Activated T-cell treated with anti-CD3 and anti-CD28 coated beads, Interleukin-2, amount 50 U/mL, for 72 hours (primary cell): Measurements from ENCODE around the gene CILP2. TPM values are rescaled to one million over a fixed set of nuclear protein-coding genes. Genes with fewer than 3 reads are reported as not detected.

Experiments used
- ATAC-seq, 2 donors: fragments of 150-1000 bp; cut with Tn5 transposase; replicated peaks in 1 of 2; 2 replicates each; pipeline ENCODE4 v1.10.0; 2021; ENCODE audit warnings: moderate library complexity in 2 of 2, mild to moderate bottlenecking in 1 of 2
- DNase-seq, 2 donors: peaks; one replicate each; pipeline ENCODE4 v3.0.0; 2021 to 2022; ENCODE audit warnings: mixed read lengths in 1 of 2
- H3K27ac Mint-ChIP-seq: one replicate; pipeline ENCODE4 v1.8.0; 2022; ENCODE audit warnings: mild to moderate bottlenecking, moderate library complexity, mixed read lengths
- H3K27me3 Mint-ChIP-seq: one replicate; pipeline ENCODE4 v1.8.0; 2022; ENCODE audit warnings: low read depth, mixed read lengths
- H3K36me3 Mint-ChIP-seq, 2 donors: one replicate each; pipeline ENCODE4 v1.8.0; 2022; ENCODE audit warnings: mixed read lengths in 2 of 2, mild to moderate bottlenecking in 1 of 2; ENCODE audit not compliant: insufficient read depth in 2 of 2
- H3K4me1 Mint-ChIP-seq: one replicate; pipeline ENCODE4 v1.8.0; 2022; ENCODE audit warnings: low read depth, mixed read lengths
- H3K4me3 Mint-ChIP-seq, 2 donors: one replicate each; pipeline ENCODE4 v1.8.0; 2022; ENCODE audit warnings: mild to moderate bottlenecking in 2 of 2, mixed read lengths in 2 of 2, moderate library complexity in 2 of 2
- H3K9me3 Mint-ChIP-seq, 2 donors: one replicate each; pipeline ENCODE4 v1.8.0; 2022; ENCODE audit warnings: mixed read lengths in 2 of 2
- total RNA-seq, 2 donors: library from RNA; stranded (reverse); gene quantifications; one replicate each; pipeline ENCODE4 v1.2.3, GENCODE V29; 2022

CILP2 gene
- total RNA-seq, 2 donors from 2014 or later, result 0.44 to 0.86 TPM

- H3K4me3 Mint-ChIP-seq, result no peak overlapping the region
- no peak for DNase-seq
- no peaks in the 10 kb centered on the region for H3K9me3 Mint-ChIP-seq
- no peaks in the 10 kb centered on the region for H3K27me3 Mint-ChIP-seq
- H3K4me1 Mint-ChIP-seq, result peaks cover 33% of the 10 kb centered on the region
- peaks cover 5 to 11% of the 10 kb centered on the region in 2 donors for H3K36me3 Mint-ChIP-seq
- no peak for ATAC-seq
- H3K27ac Mint-ChIP-seq, result no peak overlapping the region
Measured at GRCh38 chr19:19584356-19584755, 46.3 kb downstream of the CILP2 start.

GRCh38 chr19:19587771-19588170, 49.7 kb downstream of the CILP2 start:
- DNase-seq (no peak), ATAC-seq (no peak)
- H3K36me3 Mint-ChIP-seq, result peaks cover 9 to 11% of the 10 kb centered on the region in 2 donors
- H3K27me3 Mint-ChIP-seq, result no peaks in the 10 kb centered on the region
- peak overlapping the region; percentile 26 for H3K27ac Mint-ChIP-seq
- H3K9me3 Mint-ChIP-seq, result no peaks in the 10 kb centered on the region
- peak overlapping the region; percentile 17 to 31 for H3K4me3 Mint-ChIP-seq
- peaks cover 48% of the 10 kb centered on the region for H3K4me1 Mint-ChIP-seq

GRCh38 chr19:19588546-19588945, 50.5 kb downstream of the CILP2 start:
- Mint-ChIP-seq H3K4me3 (peak overlapping the region; percentile 62 to 64), H3K27me3 (no peaks in the 10 kb centered on the region), H3K9me3 (no peaks in the 10 kb centered on the region), H3K27ac (peak overlapping the region; percentile 94), H3K36me3 (peaks cover 9 to 13% of the 10 kb centered on the region in 2 donors), H3K4me1 (peaks cover 48% of the 10 kb centered on the region)
- DNase-seq, result no peak
- no peak for ATAC-seq

GRCh38 chr19:19591133-19591825, 53.2 kb downstream of the CILP2 start:
- no peaks in the 10 kb centered on the region for H3K27me3 Mint-ChIP-seq
- peak overlapping the region; percentile 75 to 82 for H3K4me3 Mint-ChIP-seq
- H3K27ac Mint-ChIP-seq, result peak overlapping the region; percentile 94
- peaks cover 66% of the 10 kb centered on the region for H3K4me1 Mint-ChIP-seq
- DNase-seq (peak; percentile 77 to 82), ATAC-seq (peak; percentile 90 to 93)
- H3K9me3 Mint-ChIP-seq, result no peaks in the 10 kb centered on the region
- peaks cover 6 to 15% of the 10 kb centered on the region in 2 donors for H3K36me3 Mint-ChIP-seq

- no peak for DNase-seq
- H3K4me1 Mint-ChIP-seq, result peaks cover 80% of the 10 kb centered on the region
- ATAC-seq, result no peak
- no peaks in the 10 kb centered on the region for H3K9me3 Mint-ChIP-seq
- peaks cover 8 to 18% of the 10 kb centered on the region in 2 donors for H3K36me3 Mint-ChIP-seq
- H3K27me3 Mint-ChIP-seq, result no peaks in the 10 kb centered on the region
- no peak overlapping the region for H3K4me3 Mint-ChIP-seq
- H3K27ac Mint-ChIP-seq, result peak overlapping the region; percentile 76
Measured at GRCh38 chr19:19592690-19593089, 54.6 kb downstream of the CILP2 start.

GRCh38 chr19:19594381-19594780, 56.3 kb downstream of the CILP2 start:
- Mint-ChIP-seq H3K27me3 (no peaks in the 10 kb centered on the region), H3K27ac (no peak overlapping the region), H3K36me3 (peaks cover 7 to 13% of the 10 kb centered on the region in 2 donors), H3K4me1 (peaks cover 80% of the 10 kb centered on the region), H3K9me3 (no peaks in the 10 kb centered on the region), H3K4me3 (peak overlapping the region; percentile 42 to 62)
- DNase-seq (peak in 1 of 2 donors; percentile 25), ATAC-seq (no peak)

- no peaks in the 10 kb centered on the region for H3K27me3 Mint-ChIP-seq
- DNase-seq, result no peak
Measured at GRCh38 chr19:19595171-19595701, 57.2 kb downstream of the CILP2 start.

More at GRCh38 chr19:19595171-19595701, 57.2 kb downstream of the CILP2 start:
- H3K4me1 Mint-ChIP-seq, result peaks cover 77% of the 10 kb centered on the region
- peak overlapping the region in 1 of 2 donors; percentile 8 for H3K4me3 Mint-ChIP-seq
- peak overlapping the region; percentile 8 for H3K27ac Mint-ChIP-seq
- ATAC-seq, result no peak
- peaks cover 3 to 13% of the 10 kb centered on the region in 2 donors for H3K36me3 Mint-ChIP-seq
- H3K9me3 Mint-ChIP-seq, result no peaks in the 10 kb centered on the region

Other genes starting within 250 kb of the CILP2 start
- gene SUGP1, start 217.8 kb upstream of the CILP2 start, total RNA-seq, result 10 to 100 TPM; 67.3 to 69.9 TPM
- gene MAU2, start 217.4 kb upstream of the CILP2 start, total RNA-seq, result 10 to 100 TPM; 64.2 to 68.5 TPM
- 100 to 1,000 TPM; 100 to 126 TPM for gene GATAD2A, start 132.6 kb upstream of the CILP2 start, total RNA-seq
- gene TSSK6, start 22.7 kb upstream of the CILP2 start, total RNA-seq, result 1 to 10 TPM; 5.0 to 5.6 TPM
- 100 to 1,000 TPM; 229 to 263 TPM for gene NDUFA13, start 22.0 kb upstream of the CILP2 start, total RNA-seq
- 10 to 100 TPM; 18.2 to 21.3 TPM for gene YJEFN3, start 9.4 kb upstream of the CILP2 start, total RNA-seq
- gene PBX4, start 80.4 kb downstream of the CILP2 start, total RNA-seq, result 10 to 100 TPM; 28.3 to 56.8 TPM
- gene LPAR2, start 90.0 kb downstream of the CILP2 start, total RNA-seq, result 10 to 100 TPM; 72.8 to 82.2 TPM
- gene GMIP, start 105.4 kb downstream of the CILP2 start, total RNA-seq, result 10 to 100 TPM; 96.4 to 99.8 TPM
- 10 to 100 TPM; 48.8 to 65.4 TPM for gene ATP13A1, start 125.4 kb downstream of the CILP2 start, total RNA-seq
- gene ZNF101, start 130.6 kb downstream of the CILP2 start, total RNA-seq, result 10 to 100 TPM; 67.1 to 77.2 TPM
- gene ZNF14, start 194.8 kb downstream of the CILP2 start, total RNA-seq, result 10 to 100 TPM in 1 of 2 donors, 1 to 10 TPM in 1; 9.1 to 12.1 TPM